22Rv1 (cell line): ENCODE data around the gene CPEB1.

ENCODE experiments used
- H3K27ac ChIP-seq: fragments of 450-650 bp; 2 replicates; pipeline ENCODE4 v1.5.1; 2017
- CTCF ChIP-seq: fragments of 450-650 bp; IDR thresholded peaks from 2 replicates; pipeline ENCODE4 v1.5.1; 2017; ENCODE audit warnings: mild to moderate bottlenecking
- ZFX ChIP-seq: fragments of 450-650 bp; IDR thresholded peaks from 2 replicates; pipeline ENCODE4 v1.6.1; 2017; ENCODE audit warnings: antibody characterized with exemption, borderline replicate concordance

The CPEB1 gene

GRCh38 chr15:82545478-82545877, 101.7 kb downstream of the CPEB1 start:
- no peak overlapping the region for H3K27ac ChIP-seq
- no peak for TF ChIP-seq ZFX
- TF ChIP-seq CTCF: no peak

DNA sequence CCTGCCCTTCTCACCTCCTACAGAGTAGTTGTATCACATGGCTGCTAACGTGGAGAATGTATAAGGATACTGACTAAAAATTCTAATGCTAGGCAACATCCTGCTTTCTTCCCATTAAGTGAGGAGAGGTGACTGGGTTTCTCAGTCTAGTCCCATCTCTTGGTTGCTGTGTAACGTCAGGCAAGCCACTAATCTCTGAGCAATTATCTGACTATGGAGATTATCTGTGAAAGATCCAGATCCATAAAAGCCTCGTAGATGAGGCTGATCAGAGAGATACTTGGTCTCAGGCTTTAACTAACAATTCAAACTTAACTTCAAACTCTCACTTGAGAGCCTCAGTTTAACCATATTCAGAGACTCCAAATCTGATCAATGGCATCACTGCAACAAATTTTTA, 102.2 kb downstream of the CPEB1 start:
- no peak for TF ChIP-seq ZFX
- no peak for TF ChIP-seq CTCF

DNA sequence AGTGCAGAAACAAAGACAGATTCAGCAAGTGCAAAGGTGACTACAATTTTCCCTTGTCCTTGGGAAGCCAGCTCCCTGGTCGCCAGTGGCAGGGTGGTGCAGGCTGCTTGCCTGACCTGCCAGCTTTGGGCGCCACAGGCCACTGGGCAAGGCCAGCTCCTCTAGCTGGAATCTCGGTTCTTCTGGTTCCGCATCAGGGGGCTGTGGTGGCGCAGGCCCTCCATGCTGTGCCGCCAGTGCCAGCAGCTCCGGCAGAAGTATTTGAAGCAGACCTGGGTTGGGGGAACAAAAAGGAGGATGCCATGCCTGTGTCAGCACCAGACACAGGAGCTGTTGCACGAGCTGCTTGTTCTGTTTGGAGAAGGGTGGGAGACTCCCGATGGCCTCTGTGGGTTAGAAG, 102.7 kb downstream of the CPEB1 start:
- no peak overlapping the region for H3K27ac ChIP-seq
- TF ChIP-seq CTCF (no peak), ZFX (no peak)

More for the DNA sequence above, 102.2 kb downstream of the CPEB1 start:
- H3K27ac ChIP-seq: no peak overlapping the region

DNA sequence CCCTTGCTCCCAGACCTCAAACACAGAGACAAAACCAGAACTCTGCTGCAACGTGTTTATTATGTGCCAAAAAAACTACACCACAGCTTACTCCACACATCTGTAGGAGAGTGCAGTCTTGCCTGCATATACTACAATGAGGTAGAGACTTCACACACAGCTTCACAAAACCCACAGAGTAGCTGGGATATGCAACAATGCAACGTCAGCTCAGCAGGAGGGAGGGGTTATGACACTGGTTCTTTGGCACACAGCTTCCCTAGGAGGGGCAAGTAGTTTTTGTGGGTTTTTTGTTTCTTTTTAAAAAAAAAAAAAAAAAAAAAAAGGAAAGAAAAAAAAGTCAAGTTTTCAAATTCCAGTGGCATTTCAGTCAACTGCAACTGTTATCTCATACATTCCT, 104.0 kb downstream of the CPEB1 start:
- no peak overlapping the region for H3K27ac ChIP-seq
- TF ChIP-seq ZFX (no peak), CTCF (no peak)

GRCh38 chr15:82540984-82541431, 106.2 kb downstream of the CPEB1 start:
- TF ChIP-seq ZFX (no peak), CTCF (no peak)

DNA sequence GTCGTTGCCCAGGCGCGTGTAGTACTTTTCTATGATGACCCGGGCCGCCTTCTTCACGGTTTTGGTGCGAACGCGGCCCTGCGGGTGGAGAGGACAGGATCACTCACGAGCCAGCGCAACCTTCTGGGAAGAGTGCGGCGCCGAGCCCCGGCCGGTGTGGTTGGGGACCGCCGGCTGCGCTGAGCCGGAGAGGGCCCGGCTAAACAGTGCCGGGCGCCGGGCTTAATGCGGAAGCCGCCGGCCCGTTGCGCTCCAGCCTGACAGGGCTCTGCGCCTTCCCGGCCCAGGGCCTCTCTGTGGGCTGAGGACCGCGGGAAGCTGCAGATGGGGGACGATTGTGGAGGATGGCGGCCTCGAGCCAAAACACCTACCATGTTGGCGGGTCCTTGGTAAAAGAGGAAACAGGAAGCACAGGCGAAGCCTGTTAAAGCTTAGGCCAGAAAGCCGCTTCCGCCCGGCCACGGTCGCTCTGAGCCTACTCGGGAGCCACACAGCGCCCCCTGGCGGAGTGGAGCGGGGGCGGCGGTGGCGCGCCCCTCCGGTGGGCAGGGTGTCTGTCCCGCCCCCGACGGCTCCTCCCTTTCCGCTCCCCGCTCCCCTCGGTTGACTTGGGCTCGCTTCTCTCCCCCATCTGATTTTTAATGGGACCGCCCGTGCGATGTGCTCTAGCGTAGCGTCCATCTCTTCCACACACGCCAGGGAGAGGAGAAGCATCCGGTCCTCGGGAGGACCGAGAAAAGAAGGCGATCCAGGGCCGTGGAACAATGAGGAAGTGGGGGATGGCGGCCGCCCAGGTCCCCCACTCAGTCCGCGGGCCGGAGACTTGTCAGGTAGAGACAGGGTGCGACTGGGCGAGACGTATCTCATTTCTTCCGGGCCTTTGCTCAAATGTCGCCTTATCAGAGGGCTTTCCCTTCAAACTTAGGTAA, 106.8 kb downstream of the CPEB1 start, which contains the start of gene RPS17:
TSS of gene RPS17 (minus strand) at position 403 of the 929 bp plus-strand sequence. CDS start at position 374, 29 bp downstream.
- TF ChIP-seq ZFX (no peak), CTCF (peak; percentile 98)
- H3K27ac ChIP-seq: peak within 1 kb of the TSS; percentile 83

More at GRCh38 chr15:82540984-82541431, 106.2 kb downstream of the CPEB1 start:
- H3K27ac ChIP-seq: peak overlapping the region; percentile 83

DNA sequence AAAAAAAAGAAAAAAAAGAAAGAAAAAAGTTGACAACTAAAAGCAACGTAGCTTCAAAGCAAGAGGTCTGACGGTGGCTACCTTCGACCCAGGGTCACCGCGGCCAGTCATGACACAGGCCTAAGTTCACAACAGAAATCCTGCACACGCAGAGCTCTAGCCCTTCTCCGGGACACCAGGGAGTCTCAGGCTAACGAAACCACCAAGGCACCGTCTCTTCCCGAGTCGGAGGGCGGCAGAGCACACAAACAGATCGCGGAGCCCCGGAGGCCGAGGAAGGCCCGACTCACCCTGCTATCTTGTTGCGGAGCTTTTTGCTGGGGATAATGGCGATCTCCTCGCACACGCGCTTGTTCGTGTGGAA, 107.5 kb downstream of the CPEB1 start:
- TF ChIP-seq ZFX: no peak
- TF ChIP-seq CTCF: no peak
- peak overlapping the region; percentile 83 for H3K27ac ChIP-seq
